CD4-positive, alpha-beta T cell treated with Interleukin-15 for 1 hour (primary cell): ENCODE measurements around the gene SEMA6D.

ENCODE experiments used
- DNase-seq: peaks from one replicate; pipeline ENCODE4 v3.0.0-alpha.2; 2020

SEMA6D gene

GRCh38 chr15:47792231-47792630 lies 74.9 kb downstream of the SEMA6D start:
- DNase-seq, result no peak

DNA sequence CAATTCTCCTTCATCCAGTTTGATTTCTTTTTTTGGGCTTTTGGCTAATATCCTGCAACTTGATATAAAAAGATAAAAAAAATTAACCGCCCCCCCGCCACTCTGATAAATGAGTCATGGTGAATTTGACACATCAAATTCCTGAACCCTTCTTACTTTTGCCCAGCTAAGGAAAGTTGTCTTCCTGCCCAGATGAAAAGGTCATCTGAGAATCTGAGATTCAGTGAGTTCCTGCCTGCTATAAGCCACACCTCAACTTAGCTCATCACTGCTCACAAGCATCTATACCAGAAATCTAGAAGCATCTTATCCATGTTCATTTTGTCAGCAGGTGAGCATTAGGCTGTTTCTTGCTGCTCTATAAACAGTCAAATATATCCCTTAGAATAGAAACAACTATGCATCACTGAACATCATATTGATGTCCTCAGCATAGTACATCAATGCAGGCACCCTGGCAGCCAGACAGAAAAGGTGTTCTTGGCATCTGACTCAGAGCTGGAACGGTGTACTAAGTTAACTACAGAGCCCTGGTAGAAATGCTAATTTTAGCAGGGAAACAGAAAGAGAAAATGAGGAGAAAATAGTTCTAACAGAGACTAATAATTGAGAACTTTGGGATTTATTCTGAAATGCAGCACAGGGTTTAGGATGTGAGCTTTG lies 77.1 kb downstream of the SEMA6D start:
- DNase-seq, result no peak

DNA sequence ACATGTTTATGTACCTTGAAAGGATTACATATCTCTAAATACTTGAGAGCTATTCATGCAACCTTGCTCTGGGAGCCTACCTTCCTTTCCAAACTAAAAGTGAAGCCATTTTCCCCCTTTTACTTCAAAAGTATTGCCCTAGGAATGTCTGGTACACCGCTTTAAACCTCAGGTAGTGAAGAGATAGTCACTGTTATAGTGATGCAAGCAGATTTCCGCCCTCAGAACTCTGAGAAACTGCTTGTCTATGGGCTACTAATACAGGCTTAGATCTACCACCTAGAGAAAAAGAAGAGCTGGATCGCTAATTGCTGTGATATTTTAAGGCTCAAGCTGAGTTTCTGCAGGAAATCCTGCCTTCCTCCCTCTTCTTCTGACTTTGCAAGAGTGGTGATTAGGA lies 78.6 kb downstream of the SEMA6D start:
- no peak for DNase-seq

GRCh38 chr15:47796339-47796738 lies 79.0 kb downstream of the SEMA6D start:
- DNase-seq, result no peak

DNA sequence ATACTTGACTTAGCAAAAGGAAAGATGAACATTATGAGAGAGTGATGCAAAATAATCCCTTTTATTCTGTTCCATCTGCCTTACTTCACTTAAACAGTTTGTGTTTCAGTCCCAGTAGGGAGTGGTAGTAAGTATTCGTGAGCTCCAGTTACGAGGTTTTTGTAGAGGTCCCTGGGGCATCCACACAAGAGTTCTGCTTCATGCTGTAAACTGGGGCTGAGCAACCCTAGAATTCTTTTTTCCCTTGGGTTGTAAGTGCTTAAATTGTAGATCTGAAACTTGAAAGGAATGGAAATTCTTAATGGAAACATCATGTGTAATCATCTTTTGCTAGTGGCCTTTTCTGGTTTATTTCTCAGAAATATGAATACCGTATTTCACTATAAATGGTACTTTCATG lies 79.5 kb downstream of the SEMA6D start:
- no peak for DNase-seq

DNA sequence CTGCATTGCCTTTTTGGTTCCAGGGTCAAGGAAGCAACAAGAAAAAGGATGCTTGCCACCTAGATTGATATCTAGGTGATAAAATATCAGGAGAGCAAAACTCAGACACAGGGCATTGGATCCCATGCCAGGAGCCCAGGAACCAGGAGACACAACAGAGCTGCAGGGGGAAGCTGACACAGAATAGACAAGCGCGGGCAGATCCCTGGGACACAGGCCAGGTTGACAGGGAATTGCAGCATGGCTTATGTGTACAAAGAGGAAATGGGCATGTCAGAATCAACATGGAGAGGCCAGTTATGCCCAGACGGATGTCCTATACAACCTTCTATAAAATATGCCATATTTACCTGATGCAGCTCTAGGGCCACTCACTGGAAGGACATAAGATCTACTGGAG lies 84.2 kb downstream of the SEMA6D start:
- DNase-seq, result no peak

DNA sequence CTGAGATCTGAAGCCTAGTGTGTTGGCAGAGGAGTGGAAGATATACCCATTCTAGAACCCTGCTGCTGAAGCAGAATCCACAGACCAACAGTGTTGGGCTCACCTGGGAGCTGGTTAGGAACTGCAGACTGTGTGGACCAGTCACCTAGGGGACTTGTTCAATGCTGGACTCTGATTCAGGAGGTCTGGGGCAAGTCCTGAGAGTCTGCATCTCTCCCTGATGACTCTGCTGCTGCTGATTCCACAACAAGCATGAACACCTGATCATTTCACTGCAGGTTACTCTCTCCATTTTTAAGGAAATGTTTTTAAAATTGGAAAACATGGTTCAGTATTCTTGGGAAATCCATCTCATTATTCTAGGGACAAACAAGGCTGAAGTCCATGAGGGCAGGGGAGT lies 84.9 kb downstream of the SEMA6D start:
- DNase-seq, result no peak

- no peak for DNase-seq
Observed at GRCh38 chr15:47803767-47804166, 86.5 kb downstream of the SEMA6D start.

DNA sequence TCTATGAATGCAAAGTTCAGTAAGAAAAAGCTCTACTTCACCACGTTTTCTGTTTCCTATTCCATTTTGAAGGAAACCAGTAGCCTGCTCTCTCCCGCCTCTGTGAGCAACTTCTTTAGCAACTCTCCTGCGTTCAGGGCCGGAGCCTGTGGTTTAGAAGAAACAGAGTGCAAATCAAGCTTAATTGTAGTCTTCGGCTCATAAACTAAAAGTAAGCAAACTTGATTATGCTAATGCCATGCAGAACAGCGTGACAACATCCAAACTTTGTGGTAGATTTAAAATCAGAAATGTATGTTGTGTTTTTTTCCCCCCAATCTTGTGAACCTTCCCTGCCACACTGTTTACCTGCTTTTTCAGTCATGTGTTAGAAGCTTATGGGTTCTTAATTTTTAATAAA lies 87.4 kb downstream of the SEMA6D start:
- DNase-seq, result no peak

GRCh38 chr15:47806008-47806407 lies 88.7 kb downstream of the SEMA6D start:
- no peak for DNase-seq

DNA sequence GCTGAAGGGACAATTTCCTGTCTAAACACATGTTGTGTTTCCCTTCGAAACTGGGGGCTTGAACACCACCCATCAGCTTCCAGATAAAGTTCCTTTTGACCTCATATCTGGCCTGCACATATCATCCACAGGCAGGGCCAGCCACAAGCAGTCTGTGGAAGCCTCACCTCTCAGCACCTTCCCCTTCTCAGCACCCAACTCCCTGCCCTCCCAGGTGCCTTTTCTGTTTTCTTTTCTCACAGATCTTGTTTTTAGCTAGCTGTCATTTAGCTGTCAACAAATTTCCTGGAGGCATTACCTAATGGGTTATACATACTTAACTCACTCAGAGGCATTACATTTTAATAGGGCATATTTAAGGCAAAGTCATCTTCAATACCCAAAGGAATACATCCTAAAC lies 93.9 kb downstream of the SEMA6D start:
- no peak for DNase-seq

DNA sequence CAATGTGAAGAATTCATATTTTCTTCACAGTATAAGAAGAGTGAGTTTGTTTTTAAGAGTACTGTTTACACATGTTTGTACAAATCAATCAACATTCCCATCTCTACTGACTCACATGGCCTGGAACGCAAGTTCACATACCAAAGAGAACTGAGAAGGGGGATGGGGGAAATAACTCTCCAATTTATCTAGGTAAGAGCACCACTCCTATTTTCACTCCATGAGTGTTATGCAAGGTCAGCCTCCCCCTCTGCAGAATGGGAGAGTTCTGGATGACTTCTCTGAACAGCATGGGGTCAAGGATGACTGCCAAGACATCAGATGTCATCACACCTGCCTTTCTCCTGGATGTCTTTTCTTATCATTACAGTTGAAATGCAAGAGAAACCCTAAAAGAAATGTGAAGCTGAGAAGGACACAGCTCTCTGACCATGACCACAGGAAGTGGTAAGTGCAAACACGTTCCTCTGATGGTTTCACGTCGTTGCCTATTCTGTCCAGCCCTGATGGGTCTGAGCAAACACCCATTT lies 95.2 kb downstream of the SEMA6D start:
- no peak for DNase-seq

- no peak for DNase-seq
Observed at GRCh38 chr15:47813748-47814384, 96.6 kb downstream of the SEMA6D start.

DNA sequence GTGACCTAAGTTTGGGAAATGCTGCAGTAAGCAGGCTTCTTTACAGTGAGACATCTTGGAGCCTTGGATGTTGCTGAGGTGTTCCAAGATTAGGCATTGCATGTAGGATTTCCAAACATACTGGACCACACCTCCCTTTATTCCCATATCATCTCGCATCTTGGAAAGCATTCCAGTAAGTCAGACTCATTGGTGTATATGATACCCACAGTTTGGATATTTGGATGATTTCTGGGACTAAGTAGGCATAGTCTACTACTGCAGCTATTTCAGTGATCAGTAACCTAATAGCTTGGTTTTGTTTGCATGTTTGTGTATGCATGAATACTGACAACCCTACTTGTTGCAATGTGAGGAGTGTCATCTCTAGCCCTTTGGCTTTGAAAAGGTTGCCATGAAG lies 97.3 kb downstream of the SEMA6D start:
- no peak for DNase-seq

DNA sequence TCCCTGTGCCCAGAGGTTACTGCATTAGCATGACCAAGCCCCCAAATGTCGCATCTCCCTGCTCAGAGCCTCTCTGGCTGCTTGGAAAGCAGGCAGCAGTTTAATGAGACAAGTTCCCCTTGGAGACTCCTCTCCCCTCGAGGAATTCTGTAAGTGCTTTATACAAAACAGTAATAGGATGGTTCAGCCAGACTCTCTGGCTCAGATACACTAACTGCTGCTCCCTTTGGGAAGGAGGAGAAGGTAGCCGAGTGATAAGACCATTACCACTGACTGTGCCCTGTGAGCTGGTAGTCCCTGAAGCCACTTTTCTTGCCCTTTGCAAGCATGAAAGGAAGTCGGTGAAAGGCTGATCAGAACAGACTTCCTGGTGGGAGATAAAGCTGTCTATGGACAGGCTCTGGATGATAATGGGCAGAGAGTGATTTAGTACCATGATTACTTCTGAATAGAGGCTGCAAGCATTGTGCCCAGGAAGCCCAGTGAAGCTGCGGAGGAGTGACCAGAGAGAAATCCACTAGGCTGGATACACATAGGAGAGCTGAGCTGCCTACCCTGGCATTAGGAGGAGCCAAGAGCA lies 100.8 kb downstream of the SEMA6D start:
- no peak for DNase-seq

GRCh38 chr15:47819158-47819557 lies 101.9 kb downstream of the SEMA6D start:
- no peak for DNase-seq

GRCh38 chr15:47820057-47820746 lies 102.9 kb downstream of the SEMA6D start:
- DNase-seq, result no peak

- DNase-seq, result no peak
Observed at GRCh38 chr15:47820747-47821319, 103.5 kb downstream of the SEMA6D start.

DNA sequence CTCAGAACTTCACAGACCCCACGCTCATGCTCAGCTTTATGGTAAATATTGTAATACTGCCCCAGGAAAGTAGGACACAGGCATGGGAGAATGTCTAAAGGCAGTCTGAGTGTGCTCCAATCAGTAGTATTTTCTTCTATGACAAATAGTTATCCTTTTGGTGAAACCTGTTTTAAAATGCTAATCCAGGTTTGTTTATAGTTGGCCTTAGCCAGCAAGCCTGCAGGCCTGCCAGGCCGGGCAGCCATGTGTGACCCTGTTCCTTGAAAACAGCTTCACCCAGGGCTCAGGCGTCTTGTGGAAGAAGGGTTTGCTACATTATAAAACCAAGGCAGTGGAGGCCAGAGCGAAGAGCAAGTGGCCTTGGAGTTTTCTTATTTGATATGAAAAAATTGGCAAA lies 104.7 kb downstream of the SEMA6D start:
- no peak for DNase-seq
